Gastrocnemius medialis (tissue), 4 donors: ENCODE data around the gene DIP2C.

Experiments
- CTCF ChIP-seq, 5 experiments: fragments of 450-650 bp in 3 of 5; fragments of 200-600 bp in 2 of 5; sonication (generic) in 2 of 5; IDR thresholded peaks in 4 of 5; conservative IDR thresholded peaks in 1 of 5; 1 replicate in 4 of 5; 2 replicates in 1 of 5; pipeline ENCODE4 v1.5.1; 2016 to 2019; ENCODE audit warnings: antibody characterized with exemption in 5 of 5, mild to moderate bottlenecking in 3 of 5, moderate library complexity in 3 of 5
- POLR2A ChIP-seq, 2 donors: fragments of 450-650 bp; IDR thresholded peaks; one replicate each; pipeline ENCODE4 v1.6.1; 2017; ENCODE audit warnings: antibody characterized with exemption in 2 of 2, mild to moderate bottlenecking in 2 of 2, moderate library complexity in 2 of 2

- TF ChIP-seq CTCF (IDR thresholded peaks at IDR 0.05 in 4 of 5, conservative IDR thresholded peaks at IDR 0.05 in 1 of 5), result no peak
- no peak for TF ChIP-seq POLR2A (IDR thresholded peaks at IDR 0.05)
These were observed 150.6 kb downstream of the DIP2C start for GRCh38 chr10:538895-539294.
